ENCODE results near the gene EFCAB8.

EFCAB8 gene

GRCh38 chr20:32870985-32871384 lies 12.3 kb downstream of the EFCAB8 start:
- H3K4me3 ChIP-seq (ENCODE audit: low read depth, low read length): no peak overlapping the region
- no peak for DNase-seq (ENCODE audit: low read depth)
- no peak for TF ChIP-seq CTCF (IDR thresholded peaks at IDR 0.05; ENCODE audit: low read depth, low read length, missing control alignments)
- in situ Hi-C loops (cut with HindIII; ENCODE audit: low sequenced_read_pairs): no loop called here

GRCh38 chr20:32871627-32872160 lies 13.0 kb downstream of the EFCAB8 start:
- no peak overlapping the region for H3K4me3 ChIP-seq (ENCODE audit: low read depth, low read length)
- no peak for DNase-seq (ENCODE audit: low read depth)
- no peak for TF ChIP-seq CTCF (IDR thresholded peaks at IDR 0.05; ENCODE audit: low read depth, low read length, missing control alignments)
- in situ Hi-C loops (cut with HindIII; ENCODE audit: low sequenced_read_pairs): no loop called here

GRCh38 chr20:32872266-32872665 lies 13.5 kb downstream of the EFCAB8 start:
- in situ Hi-C loops (cut with HindIII; ENCODE audit: low sequenced_read_pairs): no loop called here
- no peak overlapping the region for H3K4me3 ChIP-seq (ENCODE audit: low read depth, low read length)
- TF ChIP-seq CTCF (IDR thresholded peaks at IDR 0.05; ENCODE audit: low read depth, low read length, missing control alignments): no peak
- DNase-seq (ENCODE audit: low read depth): no peak

GRCh38 chr20:32875673-32876072 lies 16.9 kb downstream of the EFCAB8 start:
- no peak overlapping the region for H3K4me3 ChIP-seq (ENCODE audit: low read depth, low read length)
- TF ChIP-seq CTCF (IDR thresholded peaks at IDR 0.05; ENCODE audit: low read depth, low read length, missing control alignments): no peak
- no peak for DNase-seq (ENCODE audit: low read depth)
- in situ Hi-C loops (cut with HindIII; ENCODE audit: low sequenced_read_pairs): no loop called here

- in situ Hi-C loops (cut with HindIII; ENCODE audit: low sequenced_read_pairs): no loop called here
- TF ChIP-seq CTCF (IDR thresholded peaks at IDR 0.05; ENCODE audit: low read depth, low read length, missing control alignments): no peak
- no peak overlapping the region for H3K4me3 ChIP-seq (ENCODE audit: low read depth, low read length)
- DNase-seq (ENCODE audit: low read depth): peak; percentile 70
Measured at GRCh38 chr20:32877507-32877906, 18.8 kb downstream of the EFCAB8 start.

GRCh38 chr20:32878820-32879219 lies 20.1 kb downstream of the EFCAB8 start:
- no peak overlapping the region for H3K4me3 ChIP-seq (ENCODE audit: low read depth, low read length)
- DNase-seq (ENCODE audit: low read depth): no peak
- in situ Hi-C loops (cut with HindIII; ENCODE audit: low sequenced_read_pairs): no loop called here
- no peak for TF ChIP-seq CTCF (IDR thresholded peaks at IDR 0.05; ENCODE audit: low read depth, low read length, missing control alignments)

GRCh38 chr20:32879538-32879937 lies 20.8 kb downstream of the EFCAB8 start:
- in situ Hi-C loops (cut with HindIII; ENCODE audit: low sequenced_read_pairs): no loop called here
- H3K4me3 ChIP-seq (ENCODE audit: low read depth, low read length): no peak overlapping the region
- DNase-seq (ENCODE audit: low read depth): no peak
- TF ChIP-seq CTCF (IDR thresholded peaks at IDR 0.05; ENCODE audit: low read depth, low read length, missing control alignments): no peak
